Nephron progenitor cell (in vitro differentiated cells): ENCODE results near the gene UTS2.

ENCODE experiments used
- DNase-seq: peaks from one replicate; pipeline ENCODE4 v3.0.0; 2021
- H3K27ac Mint-ChIP-seq: 2 replicates; pipeline ENCODE4 v1.8.0; 2021; ENCODE audit warnings: mild to moderate bottlenecking, moderate library complexity, mixed read lengths
- H3K27me3 Mint-ChIP-seq: 2 replicates; pipeline ENCODE4 v1.8.0; 2021; ENCODE audit warnings: mild to moderate bottlenecking, low read depth, mixed read lengths; ENCODE audit not compliant: poor library complexity
- H3K36me3 Mint-ChIP-seq: 2 replicates; pipeline ENCODE4 v1.8.0; 2021; ENCODE audit warnings: low read depth, mixed read lengths
- H3K4me1 Mint-ChIP-seq: 2 replicates; pipeline ENCODE4 v1.8.0; 2021; ENCODE audit warnings: mixed read lengths
- H3K4me3 Mint-ChIP-seq: 2 replicates; pipeline ENCODE4 v1.8.0; 2021; ENCODE audit warnings: mild to moderate bottlenecking, moderate library complexity, mixed read lengths
- H3K9me3 Mint-ChIP-seq: 2 replicates; pipeline ENCODE4 v1.8.0; 2021; ENCODE audit warnings: mild to moderate bottlenecking, moderate library complexity, mixed read lengths
- CTCF ChIP-seq: fragments of 200-600 bp; sonication (generic); IDR thresholded peaks from 2 replicates; pipeline ENCODE4 v1.5.0; 2021; ENCODE audit warnings: antibody characterized with exemption

The UTS2 gene

GRCh38 chr1:7884757-7885156 is 31.9 kb upstream of the UTS2 start:
- Mint-ChIP-seq H3K27ac (no peak overlapping the region), H3K9me3 (peaks cover 8% of the 10 kb centered on the region), H3K4me3 (no peak overlapping the region), H3K36me3 (no peaks in the 10 kb centered on the region), H3K27me3 (peaks cover 19% of the 10 kb centered on the region), H3K4me1 (no peaks in the 10 kb centered on the region)
- no peak for TF ChIP-seq CTCF
- no peak for DNase-seq

GRCh38 chr1:7879228-7879627 is 26.4 kb upstream of the UTS2 start:
- no peak for TF ChIP-seq CTCF
- no peaks in the 10 kb centered on the region for H3K36me3 Mint-ChIP-seq
- no peak overlapping the region for H3K4me3 Mint-ChIP-seq
- H3K27me3 Mint-ChIP-seq = peaks cover 12% of the 10 kb centered on the region
- no peak for DNase-seq
- no peaks in the 10 kb centered on the region for H3K4me1 Mint-ChIP-seq
- no peak overlapping the region for H3K27ac Mint-ChIP-seq
- H3K9me3 Mint-ChIP-seq = peaks cover 25% of the 10 kb centered on the region

- no peak for DNase-seq
- no peak overlapping the region for H3K4me3 Mint-ChIP-seq
- H3K36me3 Mint-ChIP-seq = no peaks in the 10 kb centered on the region
- peaks cover 12% of the 10 kb centered on the region for H3K27me3 Mint-ChIP-seq
- H3K9me3 Mint-ChIP-seq = peaks cover 25% of the 10 kb centered on the region
- H3K27ac Mint-ChIP-seq = no peak overlapping the region
- H3K4me1 Mint-ChIP-seq = no peaks in the 10 kb centered on the region
- no peak for TF ChIP-seq CTCF
Observed at GRCh38 chr1:7878027-7878426, 25.2 kb upstream of the UTS2 start.

- Mint-ChIP-seq H3K36me3 (no peaks in the 10 kb centered on the region), H3K4me3 (no peak overlapping the region), H3K27ac (no peak overlapping the region), H3K27me3 (peaks cover 7% of the 10 kb centered on the region), H3K9me3 (peaks cover 24% of the 10 kb centered on the region), H3K4me1 (no peaks in the 10 kb centered on the region)
- TF ChIP-seq CTCF = no peak
- DNase-seq = no peak
Observed at GRCh38 chr1:7873801-7874795, 21.2 kb upstream of the UTS2 start.

GRCh38 chr1:7871136-7871535 is 18.3 kb upstream of the UTS2 start:
- no peaks in the 10 kb centered on the region for H3K36me3 Mint-ChIP-seq
- peaks cover 10% of the 10 kb centered on the region for H3K27me3 Mint-ChIP-seq

More at GRCh38 chr1:7871136-7871535, 18.3 kb upstream of the UTS2 start:
- no peaks in the 10 kb centered on the region for H3K9me3 Mint-ChIP-seq
- H3K4me3 Mint-ChIP-seq = no peak overlapping the region
- H3K27ac Mint-ChIP-seq = no peak overlapping the region
- TF ChIP-seq CTCF = no peak
- no peaks in the 10 kb centered on the region for H3K4me1 Mint-ChIP-seq
- DNase-seq = no peak
